Liver (tissue), 3 donors: ENCODE measurements around the gene PSMA5.

ENCODE experiments used
- TAF1 ChIP-seq: conservative IDR thresholded peaks from 2 replicates; pipeline ENCODE4 v1.6.1; 2016; ENCODE audit warnings: antibody characterized with exemption, mild to moderate bottlenecking
- TF ChIP-seq, protein P1 (sequence below): fragments of 150-350 bp; IDR thresholded peaks from 2 replicates; pipeline ENCODE4 v1.5.1; 2017; ENCODE audit warnings: improper control_type of control experiment, low read depth, low read length; ENCODE audit not compliant: missing input control
- TF ChIP-seq, protein P2 (sequence below): IDR thresholded peaks from 2 replicates; pipeline ENCODE4 v1.6.1; 2016; ENCODE audit warnings: antibody characterized with exemption
- donor health status: healthy.
- donor health status: healthy.

DNA sequence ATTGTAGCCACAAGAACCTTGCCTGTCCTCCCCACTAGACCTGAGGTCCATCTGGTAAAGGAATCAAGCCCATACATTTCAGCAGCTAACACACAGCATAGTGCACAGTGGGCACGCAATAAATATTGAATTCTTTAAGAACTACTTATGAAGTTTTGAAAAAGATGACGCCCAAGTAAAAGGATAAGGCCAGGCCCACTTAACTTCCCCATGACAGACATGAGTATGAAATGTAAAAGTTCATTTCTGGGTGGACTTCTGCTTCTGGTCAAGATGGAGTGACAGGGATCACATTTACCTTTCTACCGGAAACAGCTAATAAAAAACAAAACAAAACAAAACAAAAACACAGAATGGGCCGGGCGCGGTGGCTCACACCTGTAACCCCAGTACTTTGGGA lies 54.0 kb downstream of the PSMA5 start:
- TF ChIP-seq, protein P1, sequence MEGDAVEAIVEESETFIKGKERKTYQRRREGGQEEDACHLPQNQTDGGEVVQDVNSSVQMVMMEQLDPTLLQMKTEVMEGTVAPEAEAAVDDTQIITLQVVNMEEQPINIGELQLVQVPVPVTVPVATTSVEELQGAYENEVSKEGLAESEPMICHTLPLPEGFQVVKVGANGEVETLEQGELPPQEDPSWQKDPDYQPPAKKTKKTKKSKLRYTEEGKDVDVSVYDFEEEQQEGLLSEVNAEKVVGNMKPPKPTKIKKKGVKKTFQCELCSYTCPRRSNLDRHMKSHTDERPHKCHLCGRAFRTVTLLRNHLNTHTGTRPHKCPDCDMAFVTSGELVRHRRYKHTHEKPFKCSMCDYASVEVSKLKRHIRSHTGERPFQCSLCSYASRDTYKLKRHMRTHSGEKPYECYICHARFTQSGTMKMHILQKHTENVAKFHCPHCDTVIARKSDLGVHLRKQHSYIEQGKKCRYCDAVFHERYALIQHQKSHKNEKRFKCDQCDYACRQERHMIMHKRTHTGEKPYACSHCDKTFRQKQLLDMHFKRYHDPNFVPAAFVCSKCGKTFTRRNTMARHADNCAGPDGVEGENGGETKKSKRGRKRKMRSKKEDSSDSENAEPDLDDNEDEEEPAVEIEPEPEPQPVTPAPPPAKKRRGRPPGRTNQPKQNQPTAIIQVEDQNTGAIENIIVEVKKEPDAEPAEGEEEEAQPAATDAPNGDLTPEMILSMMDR = no peak
- TF ChIP-seq, protein P2, sequence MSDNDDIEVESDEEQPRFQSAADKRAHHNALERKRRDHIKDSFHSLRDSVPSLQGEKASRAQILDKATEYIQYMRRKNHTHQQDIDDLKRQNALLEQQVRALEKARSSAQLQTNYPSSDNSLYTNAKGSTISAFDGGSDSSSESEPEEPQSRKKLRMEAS = no peak
- TF ChIP-seq TAF1 = no peak
